Prostate gland (tissue), 2 donors: Measurements from ENCODE around the gene TRPV4.

ENCODE experiments used
- POLR2A ChIP-seq: fragments of 450-650 bp; IDR thresholded peaks from one replicate; pipeline ENCODE4 v1.6.1; 2016; ENCODE audit warnings: antibody characterized with exemption, mild to moderate bottlenecking
- POLR2AphosphoS5 ChIP-seq: sonication (generic); formaldehyde crosslinking; IDR thresholded peaks from one replicate; pipeline ENCODE4 v1.6.1; 2017; ENCODE audit warnings: antibody characterized with exemption
- TF ChIP-seq, protein P1 (sequence below), 4 experiments: fragments of 200-600 bp in 2 of 4; fragments of 450-650 bp in 2 of 4; sonication (generic) in 2 of 4; IDR thresholded peaks; 1 replicate in 3 of 4; 2 replicates in 1 of 4; pipeline ENCODE4 v1.5.1; 2016 to 2019; ENCODE audit warnings: antibody characterized with exemption in 4 of 4, mild to moderate bottlenecking in 2 of 4, moderate library complexity in 2 of 4

GRCh38 chr12:109875572-109876131 lies 42.5 kb upstream of the TRPV4 start:
- TF ChIP-seq POLR2A: no peak
- peak; percentile 81 for TF ChIP-seq POLR2AphosphoS5
- TF ChIP-seq, protein P1, sequence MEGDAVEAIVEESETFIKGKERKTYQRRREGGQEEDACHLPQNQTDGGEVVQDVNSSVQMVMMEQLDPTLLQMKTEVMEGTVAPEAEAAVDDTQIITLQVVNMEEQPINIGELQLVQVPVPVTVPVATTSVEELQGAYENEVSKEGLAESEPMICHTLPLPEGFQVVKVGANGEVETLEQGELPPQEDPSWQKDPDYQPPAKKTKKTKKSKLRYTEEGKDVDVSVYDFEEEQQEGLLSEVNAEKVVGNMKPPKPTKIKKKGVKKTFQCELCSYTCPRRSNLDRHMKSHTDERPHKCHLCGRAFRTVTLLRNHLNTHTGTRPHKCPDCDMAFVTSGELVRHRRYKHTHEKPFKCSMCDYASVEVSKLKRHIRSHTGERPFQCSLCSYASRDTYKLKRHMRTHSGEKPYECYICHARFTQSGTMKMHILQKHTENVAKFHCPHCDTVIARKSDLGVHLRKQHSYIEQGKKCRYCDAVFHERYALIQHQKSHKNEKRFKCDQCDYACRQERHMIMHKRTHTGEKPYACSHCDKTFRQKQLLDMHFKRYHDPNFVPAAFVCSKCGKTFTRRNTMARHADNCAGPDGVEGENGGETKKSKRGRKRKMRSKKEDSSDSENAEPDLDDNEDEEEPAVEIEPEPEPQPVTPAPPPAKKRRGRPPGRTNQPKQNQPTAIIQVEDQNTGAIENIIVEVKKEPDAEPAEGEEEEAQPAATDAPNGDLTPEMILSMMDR (IDR thresholded peaks at IDR 0.05): no peak
